HG03342 (cell line): ENCODE data around the gene PPFIBP1.
"Not testable (repeated sequence)": the region's sequence is repeated elsewhere in the genome, so short reads cannot be mapped to it uniquely, and the experiment has no call there.

Experiments used
- ATAC-seq: cut with Tn5 transposase; IDR thresholded peaks from one replicate; pipeline ENCODE4 v1.9.1; 2021; ENCODE audit warnings: mild to moderate bottlenecking, moderate library complexity; ENCODE audit not compliant: unreplicated experiment

Gene PPFIBP1

GRCh38 chr12:27588075-27588730 lies 64.2 kb downstream of the PPFIBP1 start:
- not testable (repeated sequence) for ATAC-seq

DNA sequence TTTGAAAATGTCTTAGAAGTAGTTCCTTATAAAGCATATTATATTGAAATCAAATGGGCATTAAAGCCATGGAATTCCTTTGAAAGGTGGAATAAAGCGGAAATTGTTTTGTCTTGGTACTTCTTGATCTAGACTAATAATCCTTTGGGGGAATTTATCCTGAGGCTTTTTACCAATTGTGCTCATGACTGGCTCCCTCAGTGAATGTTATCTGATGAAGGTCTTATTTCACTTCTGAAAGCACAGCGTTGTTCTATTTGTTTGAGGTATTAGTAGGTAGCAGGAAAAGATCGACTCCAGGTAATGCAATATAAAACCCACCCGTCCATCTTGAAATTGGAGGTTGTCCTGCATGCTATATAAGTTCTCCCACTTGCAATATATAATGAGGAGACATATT lies 64.8 kb downstream of the PPFIBP1 start:
- ATAC-seq, result no peak

DNA sequence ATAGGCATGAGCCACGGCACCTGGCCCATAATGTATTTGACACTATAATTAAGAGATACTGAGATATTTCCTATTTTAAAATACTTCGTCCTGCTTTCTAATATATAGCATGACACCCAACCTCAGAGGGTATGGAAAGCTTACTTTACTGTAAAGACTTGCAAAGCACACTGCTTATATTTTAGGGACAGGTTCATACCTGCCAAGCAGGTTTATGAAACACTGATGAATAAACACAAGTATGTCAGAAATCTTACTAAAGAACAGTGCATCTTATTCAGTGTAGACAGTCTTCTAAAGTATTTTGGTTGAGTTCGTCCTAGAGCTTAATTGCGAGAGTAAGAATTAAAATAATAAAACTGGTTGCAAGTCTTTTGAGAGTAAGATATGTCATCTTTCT lies 65.4 kb downstream of the PPFIBP1 start:
- ATAC-seq, result no peak

DNA sequence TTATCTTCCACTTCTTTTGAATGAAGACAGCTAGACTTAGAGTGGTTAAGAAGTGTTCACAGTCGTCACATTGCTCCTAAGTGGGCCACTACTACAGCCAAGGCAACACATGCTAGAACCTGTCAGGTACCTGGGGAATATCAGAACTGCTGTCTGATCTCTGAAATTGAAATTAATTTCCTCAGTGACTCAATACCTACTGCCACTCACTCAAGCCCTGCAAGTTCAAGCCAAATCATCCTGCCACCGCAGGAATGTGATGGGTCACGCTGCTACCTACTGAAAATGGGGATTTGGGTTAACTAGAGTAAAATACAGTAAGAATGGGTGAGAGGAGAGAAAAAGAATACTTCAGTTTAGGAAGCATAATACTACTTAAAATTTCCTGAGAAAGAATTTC lies 67.7 kb downstream of the PPFIBP1 start:
- not testable (repeated sequence) for ATAC-seq

GRCh38 chr12:27592548-27592947 lies 68.5 kb downstream of the PPFIBP1 start:
- ATAC-seq, result no peak

GRCh38 chr12:27593266-27593665 lies 69.3 kb downstream of the PPFIBP1 start:
- ATAC-seq, result no peak

- no peak for ATAC-seq
These were observed 71.2 kb downstream of the PPFIBP1 start for GRCh38 chr12:27595231-27595642.

GRCh38 chr12:27598866-27599265 lies 74.9 kb downstream of the PPFIBP1 start:
- not testable (repeated sequence) for ATAC-seq

DNA sequence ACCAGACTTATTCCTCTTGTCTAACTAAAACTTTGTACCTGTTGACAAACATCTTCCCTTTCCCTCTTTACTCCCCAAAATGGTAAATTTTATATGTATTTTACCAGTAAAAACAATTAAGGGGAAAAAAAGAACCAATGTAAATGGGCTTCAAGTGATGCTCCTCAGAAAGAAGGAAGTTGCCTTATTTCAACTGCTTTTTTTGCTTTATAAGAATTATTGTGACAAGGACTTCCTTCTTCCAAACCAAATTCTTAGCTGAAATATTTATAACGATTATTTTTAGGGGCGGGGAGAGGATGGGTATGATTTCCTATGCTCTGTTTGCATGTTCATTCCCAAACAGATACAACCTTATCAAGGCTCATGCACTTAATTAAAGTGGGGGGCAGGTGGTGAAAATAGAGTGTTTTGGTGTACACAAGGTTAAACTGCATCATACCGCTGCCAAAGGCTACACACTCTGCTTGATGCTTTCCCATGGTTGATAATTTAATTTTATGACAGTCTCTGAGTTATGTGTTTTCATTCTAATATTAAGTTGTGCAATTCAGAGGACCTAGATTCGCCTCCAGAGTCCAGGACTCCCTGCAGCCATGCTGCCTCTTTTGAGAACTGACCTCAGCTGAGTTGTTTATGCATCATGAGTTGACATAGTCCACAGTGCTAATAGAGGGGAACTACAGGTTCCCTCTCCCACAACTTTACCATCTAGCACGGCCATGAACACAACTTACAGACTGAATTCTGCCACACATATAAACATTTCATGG lies 77.2 kb downstream of the PPFIBP1 start:
- ATAC-seq, result not testable (repeated sequence)

- ATAC-seq, result no peak
These were observed 78.5 kb downstream of the PPFIBP1 start for GRCh38 chr12:27602516-27602915.

DNA sequence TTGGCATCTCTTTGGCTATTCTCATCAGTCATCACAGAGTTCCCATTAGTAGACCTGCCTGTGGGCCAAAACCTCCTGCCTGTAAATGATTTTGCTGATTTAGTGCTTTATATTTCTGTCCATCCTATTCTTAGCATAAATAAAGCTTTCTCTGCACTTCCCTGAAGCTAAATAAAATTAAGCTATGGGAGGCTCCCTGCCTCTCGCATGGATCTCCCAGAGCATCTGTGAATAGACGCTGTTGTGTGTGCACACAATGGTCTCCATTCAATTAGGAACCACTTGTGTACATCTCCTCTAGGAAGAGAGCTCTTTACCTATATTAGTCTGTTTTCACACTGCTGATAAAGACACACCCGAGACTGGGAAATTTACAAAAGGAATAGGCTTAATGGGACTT lies 80.4 kb downstream of the PPFIBP1 start:
- ATAC-seq, result no peak

DNA sequence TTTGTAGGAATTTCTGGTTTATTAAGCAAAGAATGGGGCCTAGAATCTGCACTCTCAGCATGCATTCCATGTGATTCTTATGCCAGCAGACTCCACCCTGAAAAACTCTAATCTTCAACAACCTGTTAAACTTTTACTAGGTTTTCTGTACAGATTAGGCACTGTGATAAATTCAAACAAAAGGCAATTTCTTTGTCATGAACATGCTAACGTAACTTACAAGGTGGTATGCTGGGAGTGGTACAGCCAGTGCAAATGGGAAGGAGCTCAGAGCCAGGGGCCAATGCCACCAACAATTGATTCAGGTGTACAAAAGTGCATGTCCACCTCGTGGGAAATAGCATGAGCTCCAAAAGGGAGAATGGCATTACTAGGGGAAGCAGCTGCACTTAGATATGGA lies 83.0 kb downstream of the PPFIBP1 start:
- ATAC-seq, result no peak

- no peak for ATAC-seq
These were observed 83.6 kb downstream of the PPFIBP1 start for GRCh38 chr12:27607591-27607990.

DNA sequence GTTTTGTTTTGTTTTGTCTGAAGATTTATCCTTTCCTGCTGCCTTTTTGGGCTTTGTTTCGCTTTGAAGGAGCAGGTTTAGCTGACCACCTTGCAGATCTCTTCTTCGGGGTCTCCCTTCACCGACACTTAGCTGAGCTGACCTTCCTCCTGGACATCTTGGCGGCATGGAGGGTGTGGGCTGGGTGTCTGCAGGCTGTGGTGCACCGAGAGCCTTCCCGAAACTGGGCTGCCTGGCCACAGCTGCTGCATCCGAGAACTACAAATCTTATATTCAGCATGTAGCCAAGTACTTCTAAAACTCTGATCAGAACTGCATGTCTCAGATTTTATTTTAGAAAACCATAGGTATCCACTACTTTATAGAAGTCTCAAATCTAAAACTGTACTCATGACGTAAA lies 84.9 kb downstream of the PPFIBP1 start:
- ATAC-seq, result no peak

DNA sequence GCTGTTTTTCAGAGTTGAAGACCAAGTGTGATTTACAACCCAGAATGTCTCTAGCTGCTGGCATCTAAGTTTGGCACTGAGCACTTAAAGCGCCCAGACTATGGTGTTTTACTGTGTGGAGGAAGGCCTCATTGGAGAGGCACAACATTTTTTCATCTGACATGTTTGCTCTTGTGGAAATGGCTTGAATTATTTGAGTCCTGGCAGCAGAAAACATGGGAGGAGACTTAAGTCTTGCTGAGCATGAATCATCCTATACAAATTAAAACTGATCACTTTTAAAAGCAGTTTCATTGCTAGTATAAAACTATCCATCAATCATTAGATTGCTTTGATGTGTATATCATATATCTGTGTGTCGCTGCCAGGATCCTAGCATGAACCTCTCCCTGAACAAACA lies 86.4 kb downstream of the PPFIBP1 start:
- ATAC-seq, result no peak

DNA sequence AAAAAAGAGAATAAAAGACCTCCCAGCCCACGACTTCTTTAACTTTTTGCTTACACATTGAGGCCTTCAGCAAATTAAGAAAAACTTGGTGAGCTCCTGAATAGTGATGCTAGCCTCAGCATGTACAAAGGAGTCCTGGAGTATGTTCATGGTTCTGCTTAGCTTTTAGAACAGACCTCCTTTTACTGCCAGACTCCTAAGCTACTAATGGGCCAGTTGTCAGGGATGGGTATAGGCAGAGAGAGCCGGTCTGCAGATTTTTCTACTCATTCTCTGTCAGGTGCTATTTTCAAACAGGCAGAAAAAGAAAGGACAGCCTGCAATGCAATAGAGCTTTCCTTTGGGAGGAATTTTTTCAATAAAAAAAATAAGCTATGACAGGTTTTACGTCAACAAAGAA lies 90.4 kb downstream of the PPFIBP1 start:
- no peak for ATAC-seq

DNA sequence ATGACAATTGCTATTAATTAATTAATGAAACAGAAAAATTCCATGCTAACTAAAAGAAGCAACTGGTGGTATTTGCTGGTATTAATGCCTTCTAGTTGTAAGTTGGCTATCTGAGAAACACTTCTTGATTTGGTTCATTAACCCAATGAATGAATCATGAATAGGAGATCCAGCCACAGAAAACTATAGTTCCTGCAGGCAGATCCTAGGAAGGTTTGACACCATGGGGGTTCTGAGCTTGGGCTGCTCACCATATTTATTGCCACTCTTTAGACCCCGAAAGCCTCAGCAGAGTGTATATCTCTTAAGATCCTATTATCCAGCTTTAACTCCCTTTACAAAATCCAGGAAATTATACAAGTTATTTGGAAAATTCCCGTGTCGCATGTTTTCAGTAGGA lies 90.9 kb downstream of the PPFIBP1 start:
- ATAC-seq, result no peak

DNA sequence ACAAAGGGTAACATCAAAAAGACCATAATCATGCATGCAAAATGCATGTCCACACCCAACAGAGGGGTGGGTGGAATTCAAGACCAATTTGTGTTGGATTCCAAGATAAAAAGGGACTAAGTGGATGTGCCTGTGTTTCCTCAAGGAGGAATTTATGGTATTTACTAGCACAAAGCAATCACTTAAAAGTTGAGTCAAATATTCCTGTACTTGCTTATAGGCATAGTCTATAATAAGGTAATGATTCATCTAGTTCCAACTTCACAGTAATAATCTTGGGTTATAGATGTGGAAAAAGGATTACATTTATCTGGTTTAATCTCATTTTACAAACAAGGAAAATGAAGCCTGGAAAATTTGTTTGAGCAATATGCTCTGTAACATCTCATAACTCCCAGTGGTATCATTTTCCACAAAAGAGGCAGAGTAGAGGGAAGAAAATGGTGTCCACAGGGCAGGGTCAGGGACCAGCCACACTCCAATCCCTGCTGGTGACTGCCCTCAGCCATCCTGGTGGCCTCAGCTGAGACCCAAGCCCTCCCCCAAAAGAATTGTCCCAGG lies 91.4 kb downstream of the PPFIBP1 start:
- ATAC-seq, result no peak

DNA sequence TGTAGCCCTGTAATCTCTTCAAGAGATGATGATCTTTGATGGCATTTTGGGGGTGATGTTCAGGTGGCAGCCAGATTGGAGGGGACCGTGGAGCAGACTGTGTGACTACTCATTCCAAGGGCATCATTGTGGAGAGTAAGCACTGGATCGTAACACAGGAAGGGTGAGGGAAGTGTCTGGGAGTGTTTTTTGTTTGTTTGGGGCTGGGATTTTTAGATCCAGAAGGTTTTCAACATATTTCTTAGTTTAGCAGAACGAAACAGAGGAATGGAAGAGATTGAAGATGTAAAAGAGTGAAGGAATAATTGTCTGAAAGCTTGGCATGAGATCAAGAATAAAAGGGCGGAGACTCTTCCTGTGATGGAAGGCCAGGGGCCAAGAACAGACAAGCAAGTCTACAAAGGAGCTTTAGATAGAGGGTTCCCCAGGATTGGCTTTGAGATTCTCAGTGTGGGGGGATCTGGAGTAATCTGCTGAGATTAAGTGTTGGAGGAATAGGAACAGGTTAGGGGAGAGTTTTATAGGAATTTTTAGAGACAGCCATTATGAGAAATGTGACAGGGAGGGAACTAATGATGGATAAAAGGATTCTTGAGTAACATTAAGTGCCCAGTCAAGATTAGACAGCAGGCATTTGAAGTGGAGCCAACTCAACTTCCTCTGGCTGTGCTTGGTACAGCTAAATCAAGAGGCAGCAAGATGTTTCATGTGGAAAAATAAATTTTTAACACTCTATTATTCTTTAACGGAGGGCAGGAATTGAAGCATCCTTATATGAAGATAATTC lies 92.5 kb downstream of the PPFIBP1 start:
- no peak for ATAC-seq

- ATAC-seq, result no peak
These were observed 94.8 kb downstream of the PPFIBP1 start for GRCh38 chr12:27618836-27619235.

- no peak for ATAC-seq
These were observed 95.3 kb downstream of the PPFIBP1 start for GRCh38 chr12:27619308-27619707.
